VCaP (cell line): ENCODE results near the gene GSTM4.
A peak's percentile ranks its signal among the peaks of the same experiment; 100 is the strongest.

ENCODE experiments used
- H3K27ac ChIP-seq: fragments of 450-650 bp; 2 replicates; pipeline ENCODE4 v1.5.1; 2017
- TF ChIP-seq, protein P1 (sequence below): fragments of 450-650 bp; conservative IDR thresholded peaks from 2 replicates; pipeline ENCODE4 v1.5.1; 2017; ENCODE audit warnings: mild to moderate bottlenecking, moderate library complexity

Gene GSTM4

DNA sequence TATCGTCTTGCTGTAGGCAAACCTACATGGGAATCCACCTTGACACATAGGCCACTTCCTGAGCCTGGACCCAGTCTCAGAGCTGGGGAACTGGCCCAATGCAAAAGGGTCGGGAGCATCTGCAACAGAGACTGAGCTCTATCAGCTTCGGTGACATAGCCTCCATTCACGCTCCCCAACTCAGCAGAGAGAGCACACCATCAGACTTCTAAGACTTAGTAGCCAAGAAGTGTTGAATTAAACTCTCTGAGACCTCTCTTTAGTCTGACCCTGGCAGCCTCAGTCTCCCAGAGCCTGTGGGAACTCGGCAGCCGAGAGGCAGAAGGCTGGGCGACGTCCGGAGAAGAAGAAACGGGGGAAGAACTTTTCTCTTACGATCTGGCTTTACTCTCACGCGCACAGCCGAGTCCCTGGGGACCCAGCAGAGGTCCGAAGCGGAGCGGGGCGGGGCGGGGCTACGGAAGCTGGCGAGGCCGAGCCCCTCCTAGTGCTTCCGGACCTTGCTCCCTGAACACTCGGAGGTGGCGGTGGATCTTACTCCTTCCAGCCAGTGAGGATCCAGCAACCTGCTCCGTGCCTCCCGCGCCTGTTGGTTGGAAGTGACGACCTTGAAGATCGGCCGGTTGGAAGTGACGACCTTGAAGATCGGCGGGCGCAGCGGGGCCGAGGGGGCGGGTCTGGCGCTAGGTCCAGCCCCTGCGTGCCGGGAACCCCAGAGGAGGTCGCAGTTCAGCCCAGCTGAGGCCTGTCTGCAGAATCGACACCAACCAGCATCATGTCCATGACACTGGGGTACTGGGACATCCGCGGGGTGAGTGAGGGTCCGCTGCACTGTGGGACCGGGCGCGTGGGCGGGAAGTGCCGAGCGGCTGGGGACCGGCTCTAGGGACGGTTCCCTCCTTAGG lies at the start of gene GSTM4:
GSTM4 (plus strand) TSS at position 485 of the 905 bp plus-strand sequence; CDS start at position 776, 291 bp downstream.
- peak within 1 kb of the TSS; percentile 40; the same call in 1 of the 2 replicates for H3K27ac ChIP-seq
- TF ChIP-seq, protein P1, sequence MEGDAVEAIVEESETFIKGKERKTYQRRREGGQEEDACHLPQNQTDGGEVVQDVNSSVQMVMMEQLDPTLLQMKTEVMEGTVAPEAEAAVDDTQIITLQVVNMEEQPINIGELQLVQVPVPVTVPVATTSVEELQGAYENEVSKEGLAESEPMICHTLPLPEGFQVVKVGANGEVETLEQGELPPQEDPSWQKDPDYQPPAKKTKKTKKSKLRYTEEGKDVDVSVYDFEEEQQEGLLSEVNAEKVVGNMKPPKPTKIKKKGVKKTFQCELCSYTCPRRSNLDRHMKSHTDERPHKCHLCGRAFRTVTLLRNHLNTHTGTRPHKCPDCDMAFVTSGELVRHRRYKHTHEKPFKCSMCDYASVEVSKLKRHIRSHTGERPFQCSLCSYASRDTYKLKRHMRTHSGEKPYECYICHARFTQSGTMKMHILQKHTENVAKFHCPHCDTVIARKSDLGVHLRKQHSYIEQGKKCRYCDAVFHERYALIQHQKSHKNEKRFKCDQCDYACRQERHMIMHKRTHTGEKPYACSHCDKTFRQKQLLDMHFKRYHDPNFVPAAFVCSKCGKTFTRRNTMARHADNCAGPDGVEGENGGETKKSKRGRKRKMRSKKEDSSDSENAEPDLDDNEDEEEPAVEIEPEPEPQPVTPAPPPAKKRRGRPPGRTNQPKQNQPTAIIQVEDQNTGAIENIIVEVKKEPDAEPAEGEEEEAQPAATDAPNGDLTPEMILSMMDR: peak; percentile 27

DNA sequence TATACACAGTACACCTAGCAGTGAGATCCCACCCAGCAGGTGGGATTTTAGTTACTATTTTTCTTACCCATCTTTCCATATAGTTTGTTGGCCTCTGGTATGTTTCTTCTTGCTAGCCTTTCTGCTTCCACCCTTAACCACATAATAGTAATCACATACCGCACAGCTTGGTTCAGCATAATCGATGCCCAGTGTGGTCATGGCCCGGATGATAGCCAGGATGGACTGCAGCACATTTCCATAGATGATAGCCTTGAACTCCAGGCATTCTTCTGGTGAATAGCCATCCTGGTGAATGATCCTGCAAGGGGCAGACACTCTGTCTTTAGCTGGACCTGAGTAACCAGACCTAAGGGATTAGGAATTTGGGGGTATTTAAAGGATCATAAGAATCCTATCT lies 46.0 kb upstream of the GSTM4 start:
- TF ChIP-seq, protein P1: no peak
- H3K27ac ChIP-seq: no peak overlapping the region

DNA sequence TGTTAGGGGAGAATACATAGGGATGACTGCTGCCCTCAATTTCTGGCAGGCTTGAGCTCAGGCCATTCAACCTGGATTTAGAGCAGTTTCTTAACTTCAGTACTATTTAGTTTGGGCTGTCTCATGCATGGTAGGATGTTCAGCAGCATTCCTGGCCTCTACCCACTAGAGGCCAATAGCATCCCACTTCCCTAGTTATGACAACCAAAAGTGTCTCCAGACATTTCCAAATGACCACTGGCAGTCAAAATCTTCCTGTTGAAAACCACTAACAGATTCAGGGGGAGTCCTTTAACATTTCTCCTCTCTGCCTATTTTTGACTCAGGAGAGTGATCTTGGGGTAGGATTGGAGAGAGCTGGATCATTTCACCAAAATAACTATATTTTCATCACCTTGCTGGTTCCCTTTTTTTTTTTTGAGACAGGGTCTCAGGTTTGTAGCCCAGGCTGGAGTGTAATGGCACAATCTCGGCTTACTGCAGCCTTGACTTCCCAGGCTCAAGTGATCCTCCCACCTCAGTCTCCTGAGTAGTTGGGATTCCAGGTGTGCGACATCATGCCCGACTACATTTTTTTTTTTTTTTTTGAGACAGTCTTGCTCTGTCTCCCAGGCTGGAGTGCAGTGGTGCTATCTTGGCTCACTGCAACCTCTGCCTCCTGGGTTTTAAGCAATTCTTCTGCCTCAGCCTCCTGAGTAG lies 45.1 kb upstream of the GSTM4 start:
- no peak overlapping the region for H3K27ac ChIP-seq
- TF ChIP-seq, protein P1: no peak

DNA sequence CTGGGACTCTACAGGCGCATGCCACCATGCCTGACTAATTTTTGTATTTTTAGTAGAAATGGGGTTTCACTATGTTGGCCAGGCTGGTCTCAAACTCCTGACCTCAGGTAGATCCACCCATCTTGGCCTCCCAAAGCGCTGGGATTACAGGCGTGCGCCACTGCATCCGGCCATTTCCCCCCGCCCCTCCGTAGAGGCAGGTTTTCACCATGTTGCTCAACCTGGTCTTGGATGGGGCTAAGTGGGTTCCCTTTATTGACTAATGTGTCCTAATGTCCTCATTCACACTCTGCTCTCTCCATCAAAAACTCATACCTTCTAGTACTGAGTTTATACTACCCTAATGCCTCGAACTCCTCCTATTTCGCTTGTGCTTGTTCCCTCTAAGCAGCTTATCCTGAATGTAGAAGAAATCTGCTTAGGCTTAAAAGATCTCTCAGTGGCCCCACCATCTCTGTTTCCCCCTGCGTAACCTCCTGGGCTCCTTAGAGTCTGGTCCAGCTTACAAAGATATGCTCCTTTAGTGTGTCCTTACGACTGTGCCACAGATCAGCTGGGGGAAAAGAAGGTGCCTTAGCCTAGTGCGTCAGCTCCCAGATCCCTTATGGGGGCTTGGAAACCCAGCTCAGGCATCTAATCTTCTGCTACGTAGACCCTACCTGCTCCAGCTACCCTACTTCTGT lies 44.5 kb upstream of the GSTM4 start:
- TF ChIP-seq, protein P1: no peak
- no peak overlapping the region for H3K27ac ChIP-seq

DNA sequence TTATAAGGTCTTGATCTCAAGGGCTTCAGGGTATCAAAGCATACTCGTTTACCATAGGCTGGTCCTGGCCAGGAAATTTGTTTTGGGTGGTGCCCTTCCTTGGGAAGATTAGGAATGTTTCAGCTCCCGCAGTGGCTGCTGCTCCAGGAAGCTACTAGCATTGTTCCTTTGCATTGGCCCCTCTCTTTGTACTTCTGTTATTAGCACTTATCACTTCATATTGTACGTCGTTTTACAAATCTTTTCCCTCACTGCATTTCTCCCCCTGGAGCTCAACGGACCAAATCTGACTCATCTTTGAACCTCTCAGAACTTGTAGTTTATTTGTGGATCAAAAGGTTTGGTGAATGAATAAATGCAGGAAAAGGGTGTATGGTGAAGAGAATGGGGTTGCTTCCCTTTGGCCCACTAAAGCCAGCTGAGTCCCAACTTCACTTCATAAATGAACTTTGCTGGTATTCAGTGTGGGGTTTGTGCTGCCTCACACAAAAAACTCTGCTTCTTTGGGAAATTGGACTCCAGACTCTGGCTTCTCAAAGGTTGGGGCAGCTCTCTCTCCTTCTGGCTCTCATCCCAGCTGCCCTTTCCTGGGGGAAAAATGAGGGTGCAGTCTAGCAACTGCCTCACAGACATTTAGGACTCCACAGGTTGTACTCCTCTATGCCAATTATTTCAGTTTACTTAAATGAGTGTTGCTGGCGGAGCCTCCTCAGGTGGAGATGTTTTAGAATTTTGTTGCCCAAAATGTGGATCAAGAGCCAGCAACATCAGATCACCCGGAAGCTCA lies 42.3 kb upstream of the GSTM4 start:
- no peak overlapping the region for H3K27ac ChIP-seq
- TF ChIP-seq, protein P1: no peak

DNA sequence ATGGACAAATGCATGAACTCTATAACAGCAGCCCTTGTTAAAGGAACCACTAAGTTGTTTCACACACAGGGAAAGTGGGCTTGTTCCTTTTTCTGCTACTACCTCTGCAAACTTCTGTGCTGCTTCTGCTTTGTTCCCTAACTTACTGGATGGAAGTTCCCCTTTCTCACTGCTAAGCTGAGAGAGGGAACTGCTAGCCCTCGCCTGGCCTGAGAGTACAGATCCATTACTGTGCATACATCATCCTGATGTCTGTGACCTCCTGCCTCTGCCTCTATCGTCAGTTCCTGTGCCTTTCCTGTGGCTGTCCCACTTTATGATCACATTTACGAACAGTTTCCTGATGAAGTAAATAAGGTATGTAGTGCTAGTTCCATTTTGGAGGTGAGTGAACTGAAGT lies 40.0 kb upstream of the GSTM4 start:
- TF ChIP-seq, protein P1: no peak
- H3K27ac ChIP-seq: peak overlapping the region; percentile 29
